ENCODE measurements around the gene NVL. TPM values are rescaled to one million over a fixed set of nuclear protein-coding genes. Genes with fewer than 3 reads are reported as not detected.

The NVL gene
- total RNA-seq, result 10 to 100 TPM; 20.1 to 38.0 TPM
- polyA plus RNA-seq, result 10 to 100 TPM; 12.8 to 41.5 TPM
- long read RNA-seq, donor 1, partial matches to known transcripts, result 5 of 7 reads
- long read RNA-seq, donor 1, other reads (novel, unspliced or antisense), result 0 of 7 reads
- long read RNA-seq, donor 2, partial matches to known transcripts, result 0 of 3 reads
- long read RNA-seq, donor 2, other reads (novel, unspliced or antisense), result 0 of 3 reads
- long read RNA-seq, donor 3, partial matches to known transcripts, result 0 of 2 reads
- long read RNA-seq, donor 3, other reads (novel, unspliced or antisense), result 0 of 2 reads
- long read RNA-seq, donor 4, partial matches to known transcripts, result 0 of 2 reads
- long read RNA-seq, donor 4, other reads (novel, unspliced or antisense), result 0 of 2 reads
- long read RNA-seq, donor 5, partial matches to known transcripts, result 6 of 9 reads
- long read RNA-seq, donor 5, other reads (novel, unspliced or antisense), result 0 of 9 reads

- ATAC-seq (ENCODE audit: insufficient read depth, low FRiP score) (peak; percentile 91), DNase-seq (peak; percentile 85 to 95 (median 93))
- peak within 1 kb of the TSS; percentile 84 to 88 for H3K9ac ChIP-seq (ENCODE audit: insufficient read depth in 1 of 2, low read length in 2 of 2)
- TF ChIP-seq CTCF (IDR thresholded peaks at IDR 0.05; ENCODE audit: control extremely low read depth, extremely low read depth), result no peak
- H3K27ac ChIP-seq (ENCODE audit: low read depth in 1 of 2, low read length in 1 of 2), result peak within 1 kb of the TSS; percentile 96 to 97
- peaks cover 0 to 5% (median 0%) of the 10 kb centered on the region in 4 donors for H3K36me3 ChIP-seq (ENCODE audit: control insufficient read depth in 4 of 4, insufficient read depth in 4 of 4, low read length in 4 of 4)
- H3K4me3 ChIP-seq, result peak within 1 kb of the TSS; percentile 92
- peaks cover 0 to 15% (median 3%) of the 10 kb centered on the region in 5 donors for H3K4me1 ChIP-seq (ENCODE audit: control insufficient read depth in 5 of 5, insufficient read depth in 5 of 5, low read length in 5 of 5)
- WGBS, 2 donors, result 0% methylated on average over 52 of the region's 52 CpGs
- no peaks in the 10 kb centered on the region for H3K9me3 ChIP-seq (ENCODE audit: control insufficient read depth in 4 of 4, insufficient read depth in 3 of 4, low read length in 3 of 4)
- no peaks in the 10 kb centered on the region for H3K27me3 ChIP-seq (ENCODE audit: control insufficient read depth in 3 of 3, insufficient read depth in 3 of 3, low read length in 2 of 3)
Measured at GRCh38 chr1:224329842-224330753, at the start of gene NVL. Gene NVL, minus strand, starts transcription at chr1:224330172. Its CDS starts 45 bp downstream, at chr1:224330127.

- H3K4me3 ChIP-seq, result no peak overlapping the region
- peak overlapping the region in 1 of 2 donors; percentile 4 for H3K27ac ChIP-seq (ENCODE audit: low read depth in 1 of 2, low read length in 1 of 2)
- peaks cover 10 to 22% (median 17%) of the 10 kb centered on the region in 4 donors for H3K36me3 ChIP-seq (ENCODE audit: control insufficient read depth in 4 of 4, insufficient read depth in 4 of 4, low read length in 4 of 4)
- ATAC-seq (ENCODE audit: insufficient read depth, low FRiP score) (no peak), DNase-seq (no peak)
- H3K9ac ChIP-seq (ENCODE audit: insufficient read depth in 1 of 2, low read length in 2 of 2), result no peak overlapping the region
- H3K9me3 ChIP-seq (ENCODE audit: control insufficient read depth in 4 of 4, insufficient read depth in 3 of 4, low read length in 3 of 4), result no peaks in the 10 kb centered on the region
- H3K4me1 ChIP-seq (ENCODE audit: control insufficient read depth in 5 of 5, insufficient read depth in 5 of 5, low read length in 5 of 5), result peaks cover 0 to 2% (median 0%) of the 10 kb centered on the region in 5 donors
- no peaks in the 10 kb centered on the region for H3K27me3 ChIP-seq (ENCODE audit: control insufficient read depth in 3 of 3, insufficient read depth in 3 of 3, low read length in 2 of 3)
- no peak for TF ChIP-seq CTCF (IDR thresholded peaks at IDR 0.05; ENCODE audit: control extremely low read depth, extremely low read depth)
- WGBS, 2 donors, result 43 to 68% methylated on average over 7 of the region's 7 CpGs
Measured at GRCh38 chr1:224378855-224379631, 49.1 kb upstream of the NVL start.

GRCh38 chr1:224377676-224378006 lies 47.7 kb upstream of the NVL start:
- H3K27ac ChIP-seq (ENCODE audit: low read depth in 1 of 2, low read length in 1 of 2), result no peak overlapping the region
- WGBS, 2 donors, result 90 to 93% methylated on average over 2 of the region's 2 CpGs
- H3K9ac ChIP-seq (ENCODE audit: insufficient read depth in 1 of 2, low read length in 2 of 2), result no peak overlapping the region
- H3K9me3 ChIP-seq (ENCODE audit: control insufficient read depth in 4 of 4, insufficient read depth in 3 of 4, low read length in 3 of 4), result no peaks in the 10 kb centered on the region
- H3K4me3 ChIP-seq, result no peak overlapping the region
- no peaks in the 10 kb centered on the region for H3K27me3 ChIP-seq (ENCODE audit: control insufficient read depth in 3 of 3, insufficient read depth in 3 of 3, low read length in 2 of 3)
- ATAC-seq (ENCODE audit: insufficient read depth, low FRiP score), result no peak
- no peaks in the 10 kb centered on the region for H3K4me1 ChIP-seq (ENCODE audit: control insufficient read depth in 5 of 5, insufficient read depth in 5 of 5, low read length in 5 of 5)
- DNase-seq, result no peak
- peaks cover 11 to 26% (median 20%) of the 10 kb centered on the region in 4 donors for H3K36me3 ChIP-seq (ENCODE audit: control insufficient read depth in 4 of 4, insufficient read depth in 4 of 4, low read length in 4 of 4)
- TF ChIP-seq CTCF (IDR thresholded peaks at IDR 0.05; ENCODE audit: control extremely low read depth, extremely low read depth), result no peak
